ENCODE data around the gene OSBPL10.

GRCh38 chr3:31800436-31800835, 180.6 kb downstream of the OSBPL10 start:
- TF ChIP-seq POLR2A (IDR thresholded peaks at IDR 0.05) (no peak), POLR2AphosphoS5 (IDR thresholded peaks at IDR 0.05) (no peak)
- TF ChIP-seq, protein P1, sequence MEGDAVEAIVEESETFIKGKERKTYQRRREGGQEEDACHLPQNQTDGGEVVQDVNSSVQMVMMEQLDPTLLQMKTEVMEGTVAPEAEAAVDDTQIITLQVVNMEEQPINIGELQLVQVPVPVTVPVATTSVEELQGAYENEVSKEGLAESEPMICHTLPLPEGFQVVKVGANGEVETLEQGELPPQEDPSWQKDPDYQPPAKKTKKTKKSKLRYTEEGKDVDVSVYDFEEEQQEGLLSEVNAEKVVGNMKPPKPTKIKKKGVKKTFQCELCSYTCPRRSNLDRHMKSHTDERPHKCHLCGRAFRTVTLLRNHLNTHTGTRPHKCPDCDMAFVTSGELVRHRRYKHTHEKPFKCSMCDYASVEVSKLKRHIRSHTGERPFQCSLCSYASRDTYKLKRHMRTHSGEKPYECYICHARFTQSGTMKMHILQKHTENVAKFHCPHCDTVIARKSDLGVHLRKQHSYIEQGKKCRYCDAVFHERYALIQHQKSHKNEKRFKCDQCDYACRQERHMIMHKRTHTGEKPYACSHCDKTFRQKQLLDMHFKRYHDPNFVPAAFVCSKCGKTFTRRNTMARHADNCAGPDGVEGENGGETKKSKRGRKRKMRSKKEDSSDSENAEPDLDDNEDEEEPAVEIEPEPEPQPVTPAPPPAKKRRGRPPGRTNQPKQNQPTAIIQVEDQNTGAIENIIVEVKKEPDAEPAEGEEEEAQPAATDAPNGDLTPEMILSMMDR (IDR thresholded peaks at IDR 0.05), result no peak
